ENCODE measurements around the gene DNAH17.

Gene DNAH17

DNA sequence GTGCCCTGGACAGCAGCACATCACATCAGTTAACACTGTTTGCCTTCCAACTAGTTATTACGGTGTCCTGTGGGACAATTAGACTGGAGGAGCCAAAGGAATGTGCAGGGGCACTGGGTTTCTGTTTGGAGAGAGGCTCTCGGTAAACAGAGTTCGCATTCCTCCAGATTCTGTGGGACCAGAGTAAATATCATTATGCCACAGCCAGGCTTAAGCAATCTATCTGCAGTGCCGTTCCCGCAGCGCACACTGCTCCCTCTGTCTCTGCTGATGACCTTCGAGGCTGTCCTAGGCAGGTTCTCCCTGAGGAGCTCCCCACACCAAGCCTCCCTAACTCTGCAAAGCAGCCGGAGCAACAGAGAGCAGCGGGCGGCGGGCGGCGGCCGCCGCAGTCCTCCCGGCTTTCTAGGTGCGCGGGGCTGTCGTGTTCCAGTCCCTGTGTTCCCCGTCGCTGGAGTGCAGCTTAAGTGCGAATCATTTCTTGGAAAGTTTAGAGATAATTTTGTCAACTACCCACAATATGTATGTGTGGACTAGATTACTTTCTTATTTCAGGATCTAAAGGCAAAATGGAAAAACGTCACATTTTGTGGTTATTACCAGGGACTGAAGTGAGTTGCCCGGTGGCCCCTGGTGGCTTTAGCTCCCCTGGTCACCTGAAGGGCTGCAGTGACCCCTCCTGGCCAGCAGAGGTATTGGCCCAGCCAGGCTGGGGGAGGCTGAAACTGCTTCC lies 155.5 kb downstream of the DNAH17 start:
- ATAC-seq: peak; percentile 89
- TF ChIP-seq SNAI2 (CRISPR knock-in tag; IDR thresholded peaks at IDR 0.05) (no peak), ZNF70 (CRISPR knock-in tag; IDR thresholded peaks at IDR 0.05) (no peak), ZFP3 (CRISPR knock-in tag; IDR thresholded peaks at IDR 0.05) (no peak), GLIS3 (CRISPR knock-in tag; IDR thresholded peaks at IDR 0.05) (no peak), TOX (CRISPR knock-in tag; IDR thresholded peaks at IDR 0.05; ENCODE audit: borderline replicate concordance) (no peak), RARB (CRISPR knock-in tag; IDR thresholded peaks at IDR 0.05) (no peak)
- TF ChIP-seq, protein P1, sequence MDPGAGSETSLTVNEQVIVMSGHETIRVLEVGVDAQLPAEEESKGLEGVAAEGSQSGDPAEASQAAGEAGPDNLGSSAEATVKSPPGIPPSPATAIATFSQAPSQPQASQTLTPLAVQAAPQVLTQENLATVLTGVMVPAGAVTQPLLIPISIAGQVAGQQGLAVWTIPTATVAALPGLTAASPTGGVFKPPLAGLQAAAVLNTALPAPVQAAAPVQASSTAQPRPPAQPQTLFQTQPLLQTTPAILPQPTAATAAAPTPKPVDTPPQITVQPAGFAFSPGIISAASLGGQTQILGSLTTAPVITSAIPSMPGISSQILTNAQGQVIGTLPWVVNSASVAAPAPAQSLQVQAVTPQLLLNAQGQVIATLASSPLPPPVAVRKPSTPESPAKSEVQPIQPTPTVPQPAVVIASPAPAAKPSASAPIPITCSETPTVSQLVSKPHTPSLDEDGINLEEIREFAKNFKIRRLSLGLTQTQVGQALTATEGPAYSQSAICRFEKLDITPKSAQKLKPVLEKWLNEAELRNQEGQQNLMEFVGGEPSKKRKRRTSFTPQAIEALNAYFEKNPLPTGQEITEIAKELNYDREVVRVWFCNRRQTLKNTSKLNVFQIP (CRISPR knock-in tag; IDR thresholded peaks at IDR 0.05; ENCODE audit: borderline replicate concordance, low read depth): no peak
- TF ChIP-seq, protein P2, sequence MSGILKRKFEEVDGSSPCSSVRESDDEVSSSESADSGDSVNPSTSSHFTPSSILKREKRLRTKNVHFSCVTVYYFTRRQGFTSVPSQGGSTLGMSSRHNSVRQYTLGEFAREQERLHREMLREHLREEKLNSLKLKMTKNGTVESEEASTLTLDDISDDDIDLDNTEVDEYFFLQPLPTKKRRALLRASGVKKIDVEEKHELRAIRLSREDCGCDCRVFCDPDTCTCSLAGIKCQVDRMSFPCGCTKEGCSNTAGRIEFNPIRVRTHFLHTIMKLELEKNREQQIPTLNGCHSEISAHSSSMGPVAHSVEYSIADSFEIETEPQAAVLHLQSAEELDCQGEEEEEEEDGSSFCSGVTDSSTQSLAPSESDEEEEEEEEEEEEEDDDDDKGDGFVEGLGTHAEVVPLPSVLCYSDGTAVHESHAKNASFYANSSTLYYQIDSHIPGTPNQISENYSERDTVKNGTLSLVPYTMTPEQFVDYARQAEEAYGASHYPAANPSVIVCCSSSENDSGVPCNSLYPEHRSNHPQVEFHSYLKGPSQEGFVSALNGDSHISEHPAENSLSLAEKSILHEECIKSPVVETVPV (CRISPR knock-in tag; IDR thresholded peaks at IDR 0.05): no peak
- TF ChIP-seq, protein P3, sequence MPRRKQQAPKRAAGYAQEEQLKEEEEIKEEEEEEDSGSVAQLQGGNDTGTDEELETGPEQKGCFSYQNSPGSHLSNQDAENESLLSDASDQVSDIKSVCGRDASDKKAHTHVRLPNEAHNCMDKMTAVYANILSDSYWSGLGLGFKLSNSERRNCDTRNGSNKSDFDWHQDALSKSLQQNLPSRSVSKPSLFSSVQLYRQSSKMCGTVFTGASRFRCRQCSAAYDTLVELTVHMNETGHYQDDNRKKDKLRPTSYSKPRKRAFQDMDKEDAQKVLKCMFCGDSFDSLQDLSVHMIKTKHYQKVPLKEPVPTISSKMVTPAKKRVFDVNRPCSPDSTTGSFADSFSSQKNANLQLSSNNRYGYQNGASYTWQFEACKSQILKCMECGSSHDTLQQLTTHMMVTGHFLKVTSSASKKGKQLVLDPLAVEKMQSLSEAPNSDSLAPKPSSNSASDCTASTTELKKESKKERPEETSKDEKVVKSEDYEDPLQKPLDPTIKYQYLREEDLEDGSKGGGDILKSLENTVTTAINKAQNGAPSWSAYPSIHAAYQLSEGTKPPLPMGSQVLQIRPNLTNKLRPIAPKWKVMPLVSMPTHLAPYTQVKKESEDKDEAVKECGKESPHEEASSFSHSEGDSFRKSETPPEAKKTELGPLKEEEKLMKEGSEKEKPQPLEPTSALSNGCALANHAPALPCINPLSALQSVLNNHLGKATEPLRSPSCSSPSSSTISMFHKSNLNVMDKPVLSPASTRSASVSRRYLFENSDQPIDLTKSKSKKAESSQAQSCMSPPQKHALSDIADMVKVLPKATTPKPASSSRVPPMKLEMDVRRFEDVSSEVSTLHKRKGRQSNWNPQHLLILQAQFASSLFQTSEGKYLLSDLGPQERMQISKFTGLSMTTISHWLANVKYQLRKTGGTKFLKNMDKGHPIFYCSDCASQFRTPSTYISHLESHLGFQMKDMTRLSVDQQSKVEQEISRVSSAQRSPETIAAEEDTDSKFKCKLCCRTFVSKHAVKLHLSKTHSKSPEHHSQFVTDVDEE (CRISPR knock-in tag; IDR thresholded peaks at IDR 0.05): no peak

DNA sequence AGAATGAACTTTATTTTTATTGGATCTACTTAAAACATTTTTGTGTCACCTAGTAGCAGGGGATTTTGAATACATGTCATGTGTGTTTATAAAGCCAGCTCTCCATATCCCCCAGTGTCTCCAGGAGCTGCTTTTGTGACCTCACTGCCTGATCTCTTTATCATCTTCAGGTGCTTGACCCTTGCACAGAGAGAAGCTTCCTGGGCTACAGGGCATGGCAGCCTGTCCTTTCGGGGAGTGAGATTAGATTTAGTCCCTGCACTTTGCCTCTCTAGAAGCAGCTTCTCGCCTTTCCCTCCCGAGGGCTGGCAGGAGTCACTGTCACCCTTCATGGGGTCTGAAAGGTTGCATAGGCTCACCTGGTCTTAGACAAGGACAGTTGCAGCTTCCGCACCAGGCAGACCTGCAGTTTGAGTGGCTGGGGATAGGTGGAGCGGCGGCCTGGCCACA lies 156.1 kb downstream of the DNAH17 start:
- TF ChIP-seq PPARA (CRISPR knock-in tag; IDR thresholded peaks at IDR 0.05; ENCODE audit: borderline replicate concordance) (no peak), ZNF8 (CRISPR knock-in tag; IDR thresholded peaks at IDR 0.05) (no peak), ARNTL (CRISPR knock-in tag; IDR thresholded peaks at IDR 0.05; ENCODE audit: borderline replicate concordance, low read depth) (no peak), RARB (CRISPR knock-in tag; IDR thresholded peaks at IDR 0.05) (no peak), TOX (CRISPR knock-in tag; IDR thresholded peaks at IDR 0.05; ENCODE audit: borderline replicate concordance) (no peak), ZC3H10 (CRISPR knock-in tag; IDR thresholded peaks at IDR 0.05) (no peak), SNAI2 (CRISPR knock-in tag; IDR thresholded peaks at IDR 0.05) (no peak), ZFP3 (CRISPR knock-in tag; IDR thresholded peaks at IDR 0.05) (no peak), ESRRG (CRISPR knock-in tag; IDR thresholded peaks at IDR 0.05) (no peak), ZNF70 (CRISPR knock-in tag; IDR thresholded peaks at IDR 0.05) (no peak), ISL1 (CRISPR knock-in tag; IDR thresholded peaks at IDR 0.05) (no peak), OSR1 (CRISPR knock-in tag; IDR thresholded peaks at IDR 0.05) (no peak), CSDC2 (CRISPR knock-in tag; IDR thresholded peaks at IDR 0.05) (no peak)
- TF ChIP-seq, protein P1 (CRISPR knock-in tag; IDR thresholded peaks at IDR 0.05; ENCODE audit: borderline replicate concordance, low read depth): no peak
- TF ChIP-seq, protein P4, sequence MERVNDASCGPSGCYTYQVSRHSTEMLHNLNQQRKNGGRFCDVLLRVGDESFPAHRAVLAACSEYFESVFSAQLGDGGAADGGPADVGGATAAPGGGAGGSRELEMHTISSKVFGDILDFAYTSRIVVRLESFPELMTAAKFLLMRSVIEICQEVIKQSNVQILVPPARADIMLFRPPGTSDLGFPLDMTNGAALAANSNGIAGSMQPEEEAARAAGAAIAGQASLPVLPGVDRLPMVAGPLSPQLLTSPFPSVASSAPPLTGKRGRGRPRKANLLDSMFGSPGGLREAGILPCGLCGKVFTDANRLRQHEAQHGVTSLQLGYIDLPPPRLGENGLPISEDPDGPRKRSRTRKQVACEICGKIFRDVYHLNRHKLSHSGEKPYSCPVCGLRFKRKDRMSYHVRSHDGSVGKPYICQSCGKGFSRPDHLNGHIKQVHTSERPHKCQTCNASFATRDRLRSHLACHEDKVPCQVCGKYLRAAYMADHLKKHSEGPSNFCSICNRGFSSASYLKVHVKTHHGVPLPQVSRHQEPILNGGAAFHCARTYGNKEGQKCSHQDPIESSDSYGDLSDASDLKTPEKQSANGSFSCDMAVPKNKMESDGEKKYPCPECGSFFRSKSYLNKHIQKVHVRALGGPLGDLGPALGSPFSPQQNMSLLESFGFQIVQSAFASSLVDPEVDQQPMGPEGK (CRISPR knock-in tag; IDR thresholded peaks at IDR 0.05; ENCODE audit: borderline replicate concordance): no peak
- TF ChIP-seq, protein P5, sequence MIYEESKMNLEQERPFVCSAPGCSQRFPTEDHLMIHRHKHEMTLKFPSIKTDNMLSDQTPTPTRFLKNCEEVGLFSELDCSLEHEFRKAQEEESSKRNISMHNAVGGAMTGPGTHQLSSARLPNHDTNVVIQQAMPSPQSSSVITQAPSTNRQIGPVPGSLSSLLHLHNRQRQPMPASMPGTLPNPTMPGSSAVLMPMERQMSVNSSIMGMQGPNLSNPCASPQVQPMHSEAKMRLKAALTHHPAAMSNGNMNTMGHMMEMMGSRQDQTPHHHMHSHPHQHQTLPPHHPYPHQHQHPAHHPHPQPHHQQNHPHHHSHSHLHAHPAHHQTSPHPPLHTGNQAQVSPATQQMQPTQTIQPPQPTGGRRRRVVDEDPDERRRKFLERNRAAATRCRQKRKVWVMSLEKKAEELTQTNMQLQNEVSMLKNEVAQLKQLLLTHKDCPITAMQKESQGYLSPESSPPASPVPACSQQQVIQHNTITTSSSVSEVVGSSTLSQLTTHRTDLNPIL (CRISPR knock-in tag; IDR thresholded peaks at IDR 0.05; ENCODE audit: low read depth): no peak
- ATAC-seq: no peak

Data from SK-N-SH treated with all-trans-retinoic acid at 6 μM for 48 hours (cell line).